A673 (cell line): ENCODE measurements around the gene ADGRF1. TPM values are rescaled to one million over a fixed set of nuclear protein-coding genes. Genes with fewer than 3 reads are reported as not detected.

ENCODE experiments used
- BruUV-seq: library from RNA; stranded (reverse); fragments of 400-500 nt; replicated peaks from 2 replicates; lab custom pipeline; 2021; lab: Mats Ljungman, UMichigan
- CTCF ChIA-PET: fragments of 300-600 bp; sonication (Branson Sonifier 250); formaldehyde crosslinking; loops from one replicate; lab custom pipeline; 2022; ENCODE audit warnings: antibody characterized with exemption; lab: Charles Lee
- POLR2A ChIA-PET: fragments of 300-600 bp; sonication (Branson Sonifier 250); formaldehyde crosslinking; loops from one replicate; lab custom pipeline; 2022; ENCODE audit warnings: antibody characterized with exemption; ENCODE audit not compliant: low non-redundant PET; lab: Charles Lee
- DNase-seq: peaks from one replicate; pipeline ENCODE4 v3.0.0-alpha.2; 2015; ENCODE audit warnings: low spot score
- H3K27ac ChIP-seq: fragments of 200-600 bp; sonication (generic); 2 replicates; pipeline ENCODE4 v1.5.1; 2016; ENCODE audit warnings: mixed run types, low read depth, mild to moderate bottlenecking, mixed read lengths, antibody characterized with exemption, low read length; ENCODE audit not compliant: poor library complexity, severe bottlenecking
- H3K27me3 ChIP-seq: fragments of 200-600 bp; sonication (generic); replicated peaks from 2 replicates; pipeline ENCODE4 v1.6.1; 2017; ENCODE audit warnings: mixed run types, low read depth, mild to moderate bottlenecking, mixed read lengths, antibody characterized with exemption, low read length; ENCODE audit not compliant: insufficient read depth, poor library complexity
- H3K36me3 ChIP-seq: fragments of 200-600 bp; sonication (generic); 2 replicates; pipeline ENCODE4 v1.6.1; 2016; ENCODE audit warnings: mixed run types, mild to moderate bottlenecking, mixed read lengths, antibody characterized with exemption, low read length; ENCODE audit not compliant: insufficient read depth, poor library complexity, severe bottlenecking
- H3K4me1 ChIP-seq: fragments of 200-600 bp; sonication (generic); 2 replicates; pipeline ENCODE4 v1.6.1; 2017; ENCODE audit warnings: mixed run types, mild to moderate bottlenecking, mixed read lengths, antibody characterized with exemption, low read length; ENCODE audit not compliant: insufficient read depth, poor library complexity, severe bottlenecking
- H3K4me3 ChIP-seq: fragments of 200-600 bp; sonication (generic); 2 replicates; pipeline ENCODE4 v1.5.1; 2016; ENCODE audit warnings: low read depth, mixed run types, mild to moderate bottlenecking, mixed read lengths, low read length; ENCODE audit not compliant: poor library complexity, severe bottlenecking
- H3K9me3 ChIP-seq: fragments of 200-600 bp; sonication (generic); 2 replicates; pipeline ENCODE4 v1.6.1; 2016; ENCODE audit warnings: mixed run types, low read depth, mild to moderate bottlenecking, mixed read lengths, antibody characterized with exemption, low read length; ENCODE audit not compliant: poor library complexity, severe bottlenecking
- CTCF ChIP-seq: fragments of 300-800, 200-600 bp; sonication (generic); conservative IDR thresholded peaks from 2 replicates; pipeline ENCODE4 v1.5.1; 2017; ENCODE audit warnings: low read depth, mild to moderate bottlenecking, antibody characterized with exemption, low read length, moderate library complexity, mixed read lengths
- EZH2 ChIP-seq: fragments of 200-600 bp; sonication (generic); IDR thresholded peaks from 2 replicates; pipeline ENCODE4 v1.6.1; 2017; ENCODE audit warnings: borderline replicate concordance, low read depth, mild to moderate bottlenecking, mixed read lengths, antibody characterized with exemption, low read length; ENCODE audit not compliant: poor library complexity, severe bottlenecking
- intact Hi-C: fragments of 100-400 bp; cut with micrococcal nuclease; formaldehyde crosslinking; loops from one replicate; pipeline ENCODE4 v1.10.0; 2022; ENCODE audit not compliant: unreplicated experiment
- total RNA-seq: library from RNA; stranded (reverse); gene quantifications from 2 replicates; pipeline ENCODE4 v1.2.3, GENCODE V29; 2021

ADGRF1 gene
- total RNA-seq, 1 experiment from 2014 or later, result not detected

- BruUV-seq, result no TSS peak
- CTCF ChIA-PET, result no interaction called here
- no peak for DNase-seq
- no peak overlapping the region for H3K27ac ChIP-seq
- H3K27me3 ChIP-seq, result peaks cover 27% of the 10 kb centered on the region
- H3K36me3 ChIP-seq, result no peaks in the 10 kb centered on the region
- H3K9me3 ChIP-seq, result no peaks in the 10 kb centered on the region
- no peaks in the 10 kb centered on the region for H3K4me1 ChIP-seq
- no peak overlapping the region for H3K4me3 ChIP-seq
- POLR2A ChIA-PET, result no interaction called here
- TF ChIP-seq EZH2 (no peak), CTCF (no peak)
- intact Hi-C loops, result loop anchor here (10.0 kb wide), 1 partner anchor 634 kb away; no protein-coding TSS in a partner anchor
These were observed 6.5 kb upstream of the ADGRF1 start for GRCh38 chr6:47048638-47049037.

GRCh38 chr6:47047479-47048407 is 5.6 kb upstream of the ADGRF1 start:
- H3K4me3 ChIP-seq, result no peak overlapping the region
- intact Hi-C loops, result loop anchor here (2.0 to 10.0 kb wide), 2 partner anchors 199 to 633 kb away; no protein-coding TSS in a partner anchor
- ChIA-PET CTCF (no interaction called here), POLR2A (no interaction called here)
- no TSS peak for BruUV-seq
- peak; percentile 79 for DNase-seq
- no peak overlapping the region for H3K27ac ChIP-seq
- TF ChIP-seq CTCF (peak; percentile 85), EZH2 (no peak)
- no peaks in the 10 kb centered on the region for H3K4me1 ChIP-seq
- no peaks in the 10 kb centered on the region for H3K9me3 ChIP-seq
- peaks cover 27% of the 10 kb centered on the region for H3K27me3 ChIP-seq
- no peaks in the 10 kb centered on the region for H3K36me3 ChIP-seq

- ChIA-PET POLR2A (no interaction called here), CTCF (no interaction called here)
- TF ChIP-seq CTCF (no peak), EZH2 (no peak)
- H3K27ac ChIP-seq, result no peak overlapping the region
- intact Hi-C loops, result loop anchor here (2.0 to 10.0 kb wide), 2 partner anchors 198 to 632 kb away; no protein-coding TSS in a partner anchor
- no TSS peak for BruUV-seq
- no peaks in the 10 kb centered on the region for H3K4me1 ChIP-seq
- peaks cover 27% of the 10 kb centered on the region for H3K27me3 ChIP-seq
- no peaks in the 10 kb centered on the region for H3K9me3 ChIP-seq
- no peaks in the 10 kb centered on the region for H3K36me3 ChIP-seq
- DNase-seq, result no peak
- H3K4me3 ChIP-seq, result no peak overlapping the region
These were observed 5.0 kb upstream of the ADGRF1 start for GRCh38 chr6:47047097-47047478.
